Lower leg skin (tissue), 3 donors: ENCODE measurements around the gene TMEM117.

Source experiments
- CTCF ChIP-seq, 3 donors: fragments of 450-650 bp; IDR thresholded peaks; one replicate each; pipeline ENCODE4 v1.5.1; 2016; ENCODE audit warnings: antibody characterized with exemption in 3 of 3, mild to moderate bottlenecking in 3 of 3, moderate library complexity in 2 of 3
- POLR2A ChIP-seq, 2 donors: fragments of 450-650 bp; IDR thresholded peaks; one replicate each; pipeline ENCODE4 v1.6.1; 2016 to 2017; ENCODE audit warnings: antibody characterized with exemption in 2 of 2, mild to moderate bottlenecking in 1 of 2, moderate library complexity in 1 of 2

GRCh38 chr12:43942379-43942778 is 106.5 kb downstream of the TMEM117 start:
- TF ChIP-seq CTCF (IDR thresholded peaks at IDR 0.05) (no peak), POLR2A (IDR thresholded peaks at IDR 0.05) (no peak)
